ENCODE measurements around the gene UBE2D3.

DNA sequence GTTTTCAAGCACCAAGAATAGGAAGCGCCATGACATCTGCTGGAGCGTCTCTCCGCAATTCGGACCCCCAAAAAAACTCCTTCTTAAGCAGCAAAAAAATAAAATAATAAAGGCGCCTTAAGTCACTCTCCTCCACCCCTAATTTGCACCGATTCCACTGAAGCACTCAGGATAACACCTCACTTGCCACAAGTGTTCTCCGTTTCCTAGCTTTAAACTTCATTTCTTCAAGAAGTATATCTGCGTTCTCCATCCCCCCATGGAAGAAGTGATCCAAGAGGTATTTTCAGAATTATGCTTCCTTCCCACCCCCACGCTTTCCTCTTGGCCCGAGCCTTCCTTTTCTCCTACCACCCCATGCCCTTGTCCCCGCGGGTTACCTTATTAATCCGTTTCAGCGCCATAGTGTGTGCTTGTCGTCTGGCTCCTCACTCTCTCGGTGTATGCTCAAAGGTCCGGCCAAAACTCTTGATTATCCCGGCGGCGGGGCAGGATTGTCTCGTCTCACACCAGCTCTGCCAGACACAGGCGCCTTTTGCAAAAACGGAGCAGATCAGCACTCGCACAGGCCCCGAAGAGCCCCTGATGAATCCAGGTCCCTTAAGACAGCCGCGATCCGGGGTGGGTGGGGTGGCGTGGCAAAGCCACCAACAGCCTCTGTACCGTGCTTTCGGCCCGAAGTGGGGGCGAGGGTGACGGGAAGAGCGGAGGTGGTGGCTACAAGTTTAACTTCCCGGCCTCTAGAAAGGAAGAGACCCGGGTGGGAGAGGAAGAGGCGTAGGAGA, 1.1 kb downstream of the UBE2D3 start:
- TF ChIP-seq, protein P1, sequence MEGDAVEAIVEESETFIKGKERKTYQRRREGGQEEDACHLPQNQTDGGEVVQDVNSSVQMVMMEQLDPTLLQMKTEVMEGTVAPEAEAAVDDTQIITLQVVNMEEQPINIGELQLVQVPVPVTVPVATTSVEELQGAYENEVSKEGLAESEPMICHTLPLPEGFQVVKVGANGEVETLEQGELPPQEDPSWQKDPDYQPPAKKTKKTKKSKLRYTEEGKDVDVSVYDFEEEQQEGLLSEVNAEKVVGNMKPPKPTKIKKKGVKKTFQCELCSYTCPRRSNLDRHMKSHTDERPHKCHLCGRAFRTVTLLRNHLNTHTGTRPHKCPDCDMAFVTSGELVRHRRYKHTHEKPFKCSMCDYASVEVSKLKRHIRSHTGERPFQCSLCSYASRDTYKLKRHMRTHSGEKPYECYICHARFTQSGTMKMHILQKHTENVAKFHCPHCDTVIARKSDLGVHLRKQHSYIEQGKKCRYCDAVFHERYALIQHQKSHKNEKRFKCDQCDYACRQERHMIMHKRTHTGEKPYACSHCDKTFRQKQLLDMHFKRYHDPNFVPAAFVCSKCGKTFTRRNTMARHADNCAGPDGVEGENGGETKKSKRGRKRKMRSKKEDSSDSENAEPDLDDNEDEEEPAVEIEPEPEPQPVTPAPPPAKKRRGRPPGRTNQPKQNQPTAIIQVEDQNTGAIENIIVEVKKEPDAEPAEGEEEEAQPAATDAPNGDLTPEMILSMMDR (conservative IDR thresholded peaks at IDR 0.05; ENCODE audit: low read length), result no peak
- no peak for TF ChIP-seq EZH2phosphoT487 (IDR thresholded peaks at IDR 0.05; ENCODE audit: borderline replicate concordance, low read depth, low read length)
